T-cell (primary cell): ENCODE results near the gene PPP1R14B. TPM values are rescaled to one million over a fixed set of nuclear protein-coding genes. Genes with fewer than 3 reads are reported as not detected.

Source experiments
- ATAC-seq, 4 experiments: fragments of 200-7000 bp in 3 of 4; fragments of 150-1000 bp in 1 of 4; cut with Tn5 transposase; replicated peaks in 1 of 4; 1 replicate in 3 of 4; 2 replicates in 1 of 4; pipeline ENCODE4 v1.10.0; 2021; ENCODE audit warnings: moderate library complexity in 3 of 4, mild to moderate bottlenecking in 2 of 4, moderate number of reproducible peaks in 1 of 4
- CTCF ChIA-PET, 2 donors: fragments of 300-600 bp; sonication (Branson Sonifier 250); formaldehyde crosslinking; loops; one replicate each; lab custom pipeline; 2022; ENCODE audit warnings: antibody characterized with exemption in 2 of 2; lab: Charles Lee
- POLR2A ChIA-PET, 2 donors: fragments of 300-600 bp; sonication (Branson Sonifier 250); formaldehyde crosslinking; loops; one replicate each; lab custom pipeline; 2022; ENCODE audit warnings: antibody characterized with exemption in 2 of 2; lab: Charles Lee
- DNase-seq, 35 experiments: peaks; one replicate each; pipeline versions ENCODE4 v3.0.0 to v3.0.0-alpha.2; 2013 to 2023
- H3K27ac ChIP-seq: one replicate; pipeline ENCODE4 v1.5.1; 2013; ENCODE audit warnings: low read length
- H3K27me3 ChIP-seq, 2 experiments: replicated peaks in 1 of 2; 1 replicate in 1 of 2; 2 replicates in 1 of 2; pipeline versions ENCODE4 v1.6.1 to v1.7.0; 2013; ENCODE audit warnings: low read length in 1 of 2, mixed read lengths in 1 of 2; ENCODE audit not compliant: control insufficient read depth in 2 of 2, insufficient read depth in 2 of 2; ENCODE audit errors: extremely low read depth in 1 of 2
- H3K36me3 ChIP-seq, 2 donors: 1 replicate in 1 of 2; 2 replicates in 1 of 2; pipeline versions ENCODE4 v1.6.1 to v1.7.0; 2013; ENCODE audit warnings: low read length in 1 of 2; ENCODE audit not compliant: control insufficient read depth in 2 of 2, insufficient read depth in 1 of 2; ENCODE audit errors: extremely low read depth in 1 of 2
- H3K4me1 ChIP-seq, 2 experiments: 1 replicate in 1 of 2; 2 replicates in 1 of 2; pipeline versions ENCODE4 v1.6.1 to v1.7.0; 2013; ENCODE audit warnings: low read length in 2 of 2, mixed read lengths in 1 of 2; ENCODE audit not compliant: insufficient read depth in 2 of 2, control insufficient read depth in 1 of 2; ENCODE audit errors: extremely low read depth in 1 of 2
- H3K4me3 ChIP-seq, 2 donors: 1 replicate in 1 of 2; 2 replicates in 1 of 2; pipeline versions ENCODE4 v1.5.1 to v1.7.0; 2013; ENCODE audit warnings: mild to moderate bottlenecking in 2 of 2, low read length in 1 of 2, moderate library complexity in 1 of 2; ENCODE audit not compliant: control insufficient read depth in 1 of 2; ENCODE audit errors: extremely low read depth in 1 of 2
- H3K9me3 ChIP-seq: 2 replicates; pipeline ENCODE4 v1.7.0; 2013
- H3K27ac Mint-ChIP-seq, 2 donors: one replicate each; pipeline ENCODE4 v1.8.0; 2020 to 2021; ENCODE audit warnings: mild to moderate bottlenecking in 2 of 2, mixed read lengths in 2 of 2
- H3K27me3 Mint-ChIP-seq, 2 donors: one replicate each; pipeline ENCODE4 v1.8.0; 2021 to 2022; ENCODE audit warnings: mixed read lengths in 2 of 2
- H3K36me3 Mint-ChIP-seq: one replicate; pipeline ENCODE4 v1.8.0; 2021; ENCODE audit warnings: mixed read lengths
- H3K4me1 Mint-ChIP-seq, 3 donors: one replicate each; pipeline ENCODE4 v1.8.0; 2020 to 2022; ENCODE audit warnings: mixed read lengths in 3 of 3, mild to moderate bottlenecking in 1 of 3
- H3K4me3 Mint-ChIP-seq, 3 donors: one replicate each; pipeline ENCODE4 v1.8.0; 2020 to 2022; ENCODE audit warnings: mild to moderate bottlenecking in 3 of 3, mixed read lengths in 3 of 3, moderate library complexity in 3 of 3
- H3K9me3 Mint-ChIP-seq, 3 donors: one replicate each; pipeline ENCODE4 v1.8.0; 2020 to 2022; ENCODE audit warnings: mixed read lengths in 3 of 3
- WGBS: methylation state at CpG from one replicate; pipeline ENCODE4 v1.1.5; 2013; ENCODE audit warnings: missing lambda C conversion rate; ENCODE audit not compliant: insufficient coverage; 5-methylcytosine and 5-hydroxymethylcytosine counted together
- total RNA-seq, 35 experiments: library from RNA in 6 of 35; stranded (reverse) in 6 of 35; fragments of 120-200 nt in 1 of 35; gene quantifications; one replicate each; pipeline versions ENCODE4 v1.2.1 to v1.2.4 and lab custom pipeline; 2013 to 2026

Gene PPP1R14B
- total RNA-seq, 5 donors from 2014 or later (not counting 1 experiment from before 2014, with no cell fraction given) = 31.2 to 143 (median 88.1) TPM

DNA sequence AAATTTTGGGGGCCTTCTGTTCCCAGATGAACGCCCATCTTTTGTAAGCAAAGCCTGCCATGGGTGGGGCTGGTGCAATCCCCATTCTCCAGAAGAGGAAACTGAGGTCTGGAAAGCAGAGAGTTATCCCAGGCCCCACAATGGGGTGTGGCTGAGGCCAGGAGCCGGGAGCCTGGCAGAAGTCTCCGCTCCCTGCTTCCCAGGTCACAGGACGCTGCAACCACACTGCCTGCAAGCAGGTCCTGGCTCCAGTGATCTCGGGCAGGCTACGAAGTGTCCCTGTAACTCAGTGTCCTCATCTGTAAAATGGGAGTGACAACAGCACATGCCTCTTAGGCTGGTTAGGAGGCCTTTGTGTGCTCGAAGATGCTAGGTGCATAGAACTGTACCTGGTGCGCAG, 6.3 kb upstream of the PPP1R14B start:
- Histone ChIP-seq H3K4me3 (no peak overlapping the region), H3K27me3 (peaks cover 0 to 17% of the 10 kb centered on the region in 2 experiments), H3K4me1 (peaks cover 5 to 30% of the 10 kb centered on the region in 2 experiments), H3K27ac (no peak overlapping the region), H3K36me3 (peaks cover 2 to 6% of the 10 kb centered on the region in 2 donors), H3K9me3 (no peaks in the 10 kb centered on the region)
- WGBS = 85% methylated on average over 6 of the region's 8 CpGs
- CTCF ChIA-PET = no interaction called here
- POLR2A ChIA-PET = no interaction called here
- H3K4me3 Mint-ChIP-seq = peak overlapping the region in 2 of 3 donors; percentile 28 to 89
- peaks cover 3% of the 10 kb centered on the region for H3K36me3 Mint-ChIP-seq
- peaks cover 8 to 19% (median 16%) of the 10 kb centered on the region in 3 donors for H3K4me1 Mint-ChIP-seq
- H3K9me3 Mint-ChIP-seq = no peaks in the 10 kb centered on the region
- ATAC-seq = no peak
- DNase-seq = no peak
- no peaks in the 10 kb centered on the region for H3K27me3 Mint-ChIP-seq
- H3K27ac Mint-ChIP-seq = no peak overlapping the region

DNA sequence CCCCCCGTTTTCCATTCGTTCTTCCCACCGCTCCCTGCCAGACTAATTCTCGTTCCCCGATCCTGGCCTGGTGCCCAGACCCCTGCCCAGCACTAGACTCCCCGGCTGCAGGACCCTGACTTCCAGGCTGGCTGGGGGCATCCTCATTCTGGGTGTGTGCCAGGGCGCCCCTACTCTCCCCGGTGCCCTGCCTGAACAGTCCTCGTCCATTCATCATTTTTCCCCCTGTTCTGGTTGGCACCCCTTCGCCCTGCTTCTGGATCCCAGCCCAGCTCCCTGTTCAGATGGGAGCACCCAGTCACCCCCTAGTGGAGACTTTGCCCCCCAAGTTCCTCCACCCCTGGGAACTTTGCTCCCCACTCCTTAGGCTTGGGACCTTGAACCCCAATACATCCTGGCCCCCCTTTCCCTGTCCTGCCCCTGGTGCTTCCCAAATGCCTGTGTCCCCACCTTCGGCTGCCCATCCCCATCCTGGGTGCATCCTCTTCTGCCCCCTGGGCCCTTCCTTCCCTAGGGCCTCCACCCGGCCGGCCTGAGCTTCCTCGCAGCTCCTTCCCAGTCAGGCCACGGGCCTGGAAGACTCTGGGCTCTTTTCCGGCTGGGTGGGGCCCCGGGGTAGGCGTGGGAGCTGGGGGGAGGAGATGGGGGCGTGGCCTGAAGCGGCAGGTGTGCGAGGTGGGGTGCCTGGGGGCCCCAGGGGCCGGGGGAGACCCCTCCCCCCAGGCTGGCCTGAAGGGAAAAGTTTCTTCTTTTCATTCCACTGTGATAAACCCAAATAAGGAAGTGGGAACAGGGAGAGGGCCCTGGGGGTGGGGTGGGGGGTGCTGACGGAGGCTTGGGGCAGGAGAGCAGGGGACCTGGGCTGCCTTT, 5.5 kb upstream of the PPP1R14B start:
- H3K27ac ChIP-seq = no peak overlapping the region
- H3K4me1 Mint-ChIP-seq = peaks cover 14 to 23% (median 20%) of the 10 kb centered on the region in 3 donors
- H3K9me3 Mint-ChIP-seq = no peaks in the 10 kb centered on the region

DNA sequence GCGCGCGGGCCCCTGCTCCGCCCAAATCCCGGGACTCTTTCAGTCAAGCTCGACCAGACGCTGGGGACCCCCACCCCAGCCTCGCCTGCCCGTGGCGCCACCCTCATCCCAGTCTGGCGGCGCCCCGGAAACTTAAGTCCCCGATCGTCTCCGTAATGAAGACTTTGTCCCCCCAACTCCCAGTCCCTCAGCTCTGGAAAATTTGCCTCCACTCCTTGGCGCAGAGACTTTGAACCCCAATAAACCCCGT, 4.9 kb upstream of the PPP1R14B start:
- H3K36me3 Mint-ChIP-seq = no peaks in the 10 kb centered on the region
- no peak overlapping the region for H3K27ac ChIP-seq
- peaks cover 2 to 5% of the 10 kb centered on the region in 2 donors for H3K36me3 ChIP-seq
- DNase-seq (no peak), ATAC-seq (peak in 1 of 4 experiments; percentile 1)
- WGBS = 2% methylated on average over 18 of the region's 18 CpGs
- H3K4me3 ChIP-seq = peak overlapping the region; percentile 70 to 81
- POLR2A ChIA-PET = no interaction called here
- peaks cover 8 to 41% of the 10 kb centered on the region in 2 experiments for H3K4me1 ChIP-seq
- no peaks in the 10 kb centered on the region for H3K9me3 ChIP-seq
- H3K27ac Mint-ChIP-seq = peak overlapping the region in 1 of 2 donors; percentile 39
- peaks cover 0 to 17% of the 10 kb centered on the region in 2 experiments for H3K27me3 ChIP-seq
- no peaks in the 10 kb centered on the region for H3K9me3 Mint-ChIP-seq
- H3K27me3 Mint-ChIP-seq = no peaks in the 10 kb centered on the region
- H3K4me3 Mint-ChIP-seq = peak overlapping the region; percentile 79 to 89 (median 83)
- H3K4me1 Mint-ChIP-seq = peaks cover 18 to 24% (median 20%) of the 10 kb centered on the region in 3 donors
- CTCF ChIA-PET = interaction anchor here in 1 of 2 donors (1.0 to 1.2 kb wide), 2 partner anchors 47 to 50 kb away, joined by 4 to 6 read pairs; no protein-coding TSS in a partner anchor

More for the DNA sequence above, 5.5 kb upstream of the PPP1R14B start:
- Histone ChIP-seq H3K9me3 (no peaks in the 10 kb centered on the region), H3K36me3 (peaks cover 2 to 6% of the 10 kb centered on the region in 2 donors), H3K4me1 (peaks cover 6 to 36% of the 10 kb centered on the region in 2 experiments), H3K4me3 (peak overlapping the region; percentile 70 to 81), H3K27me3 (peaks cover 0 to 17% of the 10 kb centered on the region in 2 experiments)
- peak in 3 of 35 experiments; percentile 20 to 44 (median 26) for DNase-seq
- peak overlapping the region; percentile 79 to 89 (median 83) for H3K4me3 Mint-ChIP-seq
- peak overlapping the region in 1 of 2 donors; percentile 39 for H3K27ac Mint-ChIP-seq
- no peak for ATAC-seq
- POLR2A ChIA-PET = interaction anchor here in 1 of 2 donors (0.7 kb wide), 1 partner anchor 1522 kb away, joined by 9 read pairs; no protein-coding TSS in a partner anchor
- H3K27me3 Mint-ChIP-seq = no peaks in the 10 kb centered on the region
- WGBS = 27% methylated on average over 8 of the region's 23 CpGs
- no peaks in the 10 kb centered on the region for H3K36me3 Mint-ChIP-seq
- CTCF ChIA-PET = interaction anchor here in 1 of 2 donors (1.2 kb wide), 1 partner anchor 48 kb away, joined by 4 read pairs; no protein-coding TSS in a partner anchor

- Mint-ChIP-seq H3K27me3 (no peaks in the 10 kb centered on the region), H3K4me1 (peaks cover 18 to 24% (median 20%) of the 10 kb centered on the region in 3 donors), H3K36me3 (no peaks in the 10 kb centered on the region), H3K27ac (peak within 1 kb of the TSS; percentile 39 to 48), H3K4me3 (peak within 1 kb of the TSS; percentile 79 to 89 (median 83)), H3K9me3 (no peaks in the 10 kb centered on the region)
- Histone ChIP-seq H3K36me3 (peaks cover 0 to 2% of the 10 kb centered on the region in 2 donors), H3K4me1 (peaks cover 8 to 43% of the 10 kb centered on the region in 2 experiments), H3K9me3 (no peaks in the 10 kb centered on the region), H3K27me3 (peaks cover 0 to 17% of the 10 kb centered on the region in 2 experiments), H3K27ac (no peak within 1 kb of the TSS), H3K4me3 (peak within 1 kb of the TSS; percentile 70 to 81)
- POLR2A ChIA-PET = no interaction called here
- DNase-seq (peak in 26 of 35 experiments; percentile 27 to 75 (median 52)), ATAC-seq (peak; percentile 59 to 73 (median 62))
- CTCF ChIA-PET = interaction anchor here (0.6 to 2.0 kb wide), 4 partner anchors 47 to 53 kb away, joined by 4 to 7 read pairs (median 6); no protein-coding TSS in a partner anchor
- WGBS = 0% methylated on average over 59 of the region's 75 CpGs
Measured at GRCh38 chr11:64251016-64251752, 4.4 kb upstream of the PPP1R14B start, which contains the start of gene PLCB3. PLCB3 (plus strand) TSS chr11:64251530; CDS start chr11:64251650, 120 bp downstream.

DNA sequence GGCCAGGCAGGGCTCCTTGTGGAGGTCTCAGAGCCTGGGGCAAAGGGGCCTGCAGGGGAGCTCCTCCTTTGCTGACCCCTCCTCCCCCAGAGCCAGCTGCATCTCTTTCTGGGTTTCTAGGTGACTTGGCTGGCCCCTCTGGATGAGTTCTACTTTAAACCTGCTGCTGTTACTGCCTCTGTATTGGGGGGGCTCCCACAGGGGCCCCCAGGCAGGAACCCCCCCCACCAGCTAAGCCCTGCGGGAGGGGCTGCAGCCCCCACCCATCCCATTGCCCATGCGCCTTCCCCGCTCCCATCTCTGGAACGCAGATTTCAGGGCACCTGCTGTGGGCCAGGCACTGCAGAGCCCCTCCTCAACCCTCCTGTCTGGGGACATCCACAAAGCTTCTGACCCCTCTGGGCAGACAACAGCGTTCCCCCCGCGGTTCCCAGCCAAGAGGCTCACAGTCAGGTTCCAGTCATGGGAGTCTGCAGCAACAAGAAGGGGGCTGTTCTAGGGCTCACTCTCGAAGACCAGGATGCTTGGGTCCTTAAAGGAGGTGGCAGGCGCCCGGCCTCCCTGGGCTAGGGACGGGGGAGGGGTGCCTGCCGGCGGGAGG, 3.8 kb upstream of the PPP1R14B start:
- no peaks in the 10 kb centered on the region for H3K36me3 Mint-ChIP-seq
- CTCF ChIA-PET = interaction anchor here in 1 of 2 donors (0.9 to 2.0 kb wide), 3 partner anchors 51 to 54 kb away, joined by 4 to 7 read pairs (median 6); no protein-coding TSS in a partner anchor
- peak overlapping the region; percentile 78 to 89 (median 83) for H3K4me3 Mint-ChIP-seq
- POLR2A ChIA-PET = no interaction called here
- Histone ChIP-seq H3K27me3 (peaks cover 0 to 17% of the 10 kb centered on the region in 2 experiments), H3K27ac (no peak overlapping the region), H3K4me1 (peaks cover 8 to 50% of the 10 kb centered on the region in 2 experiments), H3K36me3 (no peaks in the 10 kb centered on the region), H3K4me3 (peak overlapping the region; percentile 39 to 55), H3K9me3 (no peaks in the 10 kb centered on the region)
- no peaks in the 10 kb centered on the region for H3K27me3 Mint-ChIP-seq
- peaks cover 24 to 27% (median 24%) of the 10 kb centered on the region in 3 donors for H3K4me1 Mint-ChIP-seq
- ATAC-seq (no peak), DNase-seq (no peak)
- WGBS = 7% methylated on average over 9 of the region's 13 CpGs
- no peak overlapping the region for H3K27ac Mint-ChIP-seq
- no peaks in the 10 kb centered on the region for H3K9me3 Mint-ChIP-seq
